B cell (primary cell): ENCODE results near the gene NPR2. TPM values are rescaled to one million over a fixed set of nuclear protein-coding genes. Genes with fewer than 3 reads are reported as not detected.

ENCODE experiments used
- ATAC-seq: fragments of 200-7000 bp; cut with Tn5 transposase; one replicate; pipeline ENCODE4 v1.10.0; 2021; ENCODE audit warnings: low read depth, mild to moderate bottlenecking, moderate number of reproducible peaks, moderate library complexity
- CTCF ChIA-PET: fragments of 350-600 bp; sonication (Branson Sonifier 250); formaldehyde crosslinking; loops from one replicate; lab custom pipeline; 2021; ENCODE audit warnings: antibody characterized with exemption, inconsistent platforms; lab: Charles Lee
- POLR2A ChIA-PET: fragments of 350-600 bp; sonication (Branson Sonifier 250); formaldehyde crosslinking; loops from one replicate; lab custom pipeline; 2021; ENCODE audit warnings: antibody characterized with exemption; lab: Charles Lee
- DNase-seq: peaks from one replicate; pipeline ENCODE4 v3.0.0; 2013
- H2AFZ ChIP-seq: 2 replicates; pipeline ENCODE4 v1.6.1; 2012; ENCODE audit warnings: mild to moderate bottlenecking, low read depth, low read length; ENCODE audit not compliant: insufficient read depth, poor library complexity, severe bottlenecking
- H3K27ac ChIP-seq, 2 donors: 1 replicate in 1 of 2; 2 replicates in 1 of 2; pipeline ENCODE4 v1.5.1; 2012 to 2013; ENCODE audit warnings: low read length in 2 of 2, mild to moderate bottlenecking in 2 of 2, moderate library complexity in 1 of 2
- H3K27me3 ChIP-seq, 4 experiments: fragments of 200-600 bp in 1 of 4; sonication (generic) in 1 of 4; replicated peaks in 1 of 4; 1 replicate in 2 of 4; 2 replicates in 2 of 4; pipeline versions ENCODE4 v1.6.1 to v1.7.0; 2013 to 2016; ENCODE audit warnings: low read length in 3 of 4, mild to moderate bottlenecking in 2 of 4, mixed read lengths in 1 of 4, moderate library complexity in 1 of 4; ENCODE audit not compliant: insufficient read depth in 4 of 4, control insufficient read depth in 3 of 4; ENCODE audit errors: control extremely low read depth in 1 of 4
- H3K36me3 ChIP-seq, 2 experiments: replicated peaks in 1 of 2; 1 replicate in 1 of 2; 2 replicates in 1 of 2; pipeline versions ENCODE4 v1.6.1 to v1.7.1; 2013; ENCODE audit warnings: low read length in 1 of 2; ENCODE audit not compliant: insufficient read depth in 2 of 2, control insufficient read depth in 1 of 2; ENCODE audit errors: control extremely low read depth in 1 of 2, extremely low read depth in 1 of 2
- H3K4me1 ChIP-seq, 2 donors: fragments of 200-600 bp in 1 of 2; sonication (generic) in 1 of 2; 1 replicate in 1 of 2; 2 replicates in 1 of 2; pipeline versions ENCODE4 v1.5.1 to v1.6.1; 2013 to 2017; ENCODE audit warnings: low read length in 2 of 2; ENCODE audit not compliant: control insufficient read depth in 2 of 2, insufficient read depth in 2 of 2
- H3K4me2 ChIP-seq: replicated peaks from 2 replicates; pipeline ENCODE3; 2012; ENCODE audit warnings: mild to moderate bottlenecking, low read depth, low read length; ENCODE audit not compliant: poor library complexity, severe bottlenecking
- H3K4me3 ChIP-seq, 5 experiments: fragments of 200-600 bp in 1 of 5; sonication (generic) in 1 of 5; 1 replicate in 3 of 5; 2 replicates in 2 of 5; pipeline versions ENCODE4 v1.5.1 to v1.7.0; 2011 to 2016; ENCODE audit warnings: low read length in 4 of 5, mild to moderate bottlenecking in 4 of 5, low read depth in 2 of 5, control low read depth in 1 of 5, moderate library complexity in 1 of 5; ENCODE audit not compliant: insufficient read depth in 1 of 5; ENCODE audit errors: control extremely low read depth in 1 of 5, extremely low read depth in 1 of 5
- H3K79me2 ChIP-seq: fragments of 200-600 bp; sonication (generic); one replicate; pipeline ENCODE4 v1.6.0; 2016; ENCODE audit warnings: low read length; ENCODE audit not compliant: control insufficient read depth, insufficient read depth
- H3K9ac ChIP-seq: fragments of 200-600 bp; sonication (generic); 2 replicates; pipeline ENCODE4 v1.6.1; 2017; ENCODE audit warnings: mild to moderate bottlenecking, low read length, moderate library complexity
- H3K9me3 ChIP-seq, 3 donors: one replicate each; pipeline versions ENCODE4 v1.6.1 to v1.7.1; 2013; ENCODE audit warnings: low read length in 2 of 3; ENCODE audit not compliant: control insufficient read depth in 2 of 3, insufficient read depth in 1 of 3; ENCODE audit errors: control extremely low read depth in 1 of 3
- H4K20me1 ChIP-seq: 2 replicates; pipeline ENCODE4 v1.6.0; 2012; ENCODE audit warnings: mild to moderate bottlenecking, low read length; ENCODE audit not compliant: insufficient read depth, control insufficient read depth, poor library complexity, severe bottlenecking
- H3K27ac Mint-ChIP-seq: one replicate; pipeline ENCODE4 v1.8.0; 2021; ENCODE audit warnings: mixed read lengths
- H3K27me3 Mint-ChIP-seq: one replicate; pipeline ENCODE4 v1.8.0; 2021; ENCODE audit warnings: mixed read lengths
- H3K4me1 Mint-ChIP-seq: one replicate; pipeline ENCODE4 v1.8.0; 2021; ENCODE audit warnings: mixed read lengths
- H3K4me3 Mint-ChIP-seq: one replicate; pipeline ENCODE4 v1.8.0; 2021; ENCODE audit warnings: mixed read lengths
- H3K9me3 Mint-ChIP-seq: one replicate; pipeline ENCODE4 v1.8.0; 2022; ENCODE audit warnings: mixed read lengths; ENCODE audit not compliant: insufficient read depth
- CTCF ChIP-seq: fragments of 200-600 bp; IDR thresholded peaks from one replicate; pipeline ENCODE4 v1.8.0; 2022; ENCODE audit warnings: antibody characterized with exemption, mild to moderate bottlenecking
- EZH2 ChIP-seq: IDR thresholded peaks from 2 replicates; pipeline ENCODE4 v1.6.1; 2012; ENCODE audit warnings: borderline replicate concordance, low read depth, mild to moderate bottlenecking, moderate library complexity, low read length; ENCODE audit not compliant: insufficient read depth, poor library complexity, severe bottlenecking
- WGBS: methylation state at CpG from one replicate; pipeline ENCODE4 v1.1.5; 2013; ENCODE audit warnings: missing lambda C conversion rate; ENCODE audit not compliant: insufficient coverage; 5-methylcytosine and 5-hydroxymethylcytosine counted together
- intact Hi-C: fragments of 100-400 bp; cut with micrococcal nuclease; formaldehyde crosslinking; loops from one replicate; pipeline ENCODE4 v1.10.0; 2022
- polyA plus RNA-seq: library from polyadenylated mRNA; depleted of rRNA; stranded (reverse); fragments of >200 nt; gene quantifications from 2 replicates; pipeline ENCODE4 v1.2.3, GENCODE V29; 2012
- total RNA-seq, 2 donors: library from RNA; stranded (reverse); fragments of 120-200 nt in 1 of 2; gene quantifications; 1 replicate in 1 of 2; 2 replicates in 1 of 2; pipeline versions ENCODE4 v1.2.3 to v1.2.4, GENCODE V29; 2013 to 2022

NPR2 gene
- total and polyA plus RNA-seq, 2 donors (not counting 1 experiment from before 2014, with no cell fraction given), result 7.6 to 8.0 TPM

- H3K4me3 Mint-ChIP-seq, result peak overlapping the region; percentile 66
- DNase-seq, result no peak
- H3K27me3 Mint-ChIP-seq, result no peaks in the 10 kb centered on the region
- ATAC-seq, result no peak
- WGBS, result 18% methylated on average over 3 of the region's 3 CpGs
- Histone ChIP-seq H3K27ac (peak overlapping the region; percentile 35 to 94), H2AFZ (no peak overlapping the region), H3K9ac (peak overlapping the region; percentile 82), H4K20me1 (no peaks in the 10 kb centered on the region), H3K9me3 (no peaks in the 10 kb centered on the region), H3K36me3 (peaks cover 2 to 11% of the 10 kb centered on the region in 2 experiments), H3K4me3 (peak overlapping the region in 1 of 5 experiments; percentile 15), H3K27me3 (no peaks in the 10 kb centered on the region), H3K79me2 (peaks cover 74% of the 10 kb centered on the region), H3K4me2 (peak overlapping the region; percentile 89), H3K4me1 (peaks cover 34 to 44% of the 10 kb centered on the region in 2 donors)
- H3K4me1 Mint-ChIP-seq, result peaks cover 69% of the 10 kb centered on the region
- CTCF ChIA-PET, result interaction anchor here (0.7 to 7.7 kb wide), 7 partner anchors 11 to 68 kb away, joined by 3 to 56 read pairs (median 4); partner anchors contain the start of genes GBA2 and RGP1
- intact Hi-C loops, result loop anchor here (5.0 kb wide), 1 partner anchor 641 kb away; the partner anchor contains the start of gene ATOSB
- POLR2A ChIA-PET, result interaction anchor here (0.5 to 3.1 kb wide), 3 partner anchors 9 to 217 kb away, joined by 5 to 16 read pairs (median 11); partner anchors contain the start of genes GBA2 and RGP1
- no peaks in the 10 kb centered on the region for H3K9me3 Mint-ChIP-seq
- H3K27ac Mint-ChIP-seq, result peak overlapping the region; percentile 72
- TF ChIP-seq EZH2, result no peak
- no peak for TF ChIP-seq CTCF
Observed at GRCh38 chr9:35758475-35759050, 32.8 kb upstream of the NPR2 start.

GRCh38 chr9:35759795-35760194 lies 31.6 kb upstream of the NPR2 start:
- H4K20me1 ChIP-seq, result peaks cover 8% of the 10 kb centered on the region
- Mint-ChIP-seq H3K4me1 (peaks cover 70% of the 10 kb centered on the region), H3K9me3 (no peaks in the 10 kb centered on the region), H3K27ac (peak overlapping the region; percentile 13), H3K27me3 (no peaks in the 10 kb centered on the region), H3K4me3 (no peak overlapping the region)
- H3K79me2 ChIP-seq, result peaks cover 74% of the 10 kb centered on the region
- H3K27ac ChIP-seq, result no peak overlapping the region
- no peaks in the 10 kb centered on the region for H3K27me3 ChIP-seq
- H3K9me3 ChIP-seq, result peaks cover 0 to 2% (median 0%) of the 10 kb centered on the region in 3 donors
- ChIA-PET CTCF (interaction anchor here (0.8 to 7.7 kb wide), 6 partner anchors 14 to 69 kb away, joined by 3 to 56 read pairs (median 6); partner anchors contain the start of genes FAM221B, GBA2, RGP1 and TMEM8B), POLR2A (no interaction called here)
- peaks cover 34 to 43% of the 10 kb centered on the region in 2 donors for H3K4me1 ChIP-seq
- TF ChIP-seq CTCF, result no peak
- TF ChIP-seq EZH2, result no peak
- no peak overlapping the region for H3K9ac ChIP-seq
- no peak for DNase-seq
- no peak overlapping the region for H3K4me2 ChIP-seq
- peaks cover 0 to 5% of the 10 kb centered on the region in 2 experiments for H3K36me3 ChIP-seq
- intact Hi-C loops, result loop anchor here (5.0 kb wide), 1 partner anchor 642 kb away; the partner anchor contains the start of gene ATOSB
- no peak for ATAC-seq
- H3K4me3 ChIP-seq, result no peak overlapping the region
- H2AFZ ChIP-seq, result no peak overlapping the region
- 100% methylated on average over 1 of the region's 4 CpGs for WGBS
